GM12864 (cell line): ENCODE measurements around the gene HOXB4.
"Not testable (repeated sequence)": the region's sequence is repeated elsewhere in the genome, so short reads cannot be mapped to it uniquely, and the experiment has no call there.

Experiments
- DNase-seq: peaks from one replicate; pipeline ENCODE4 v3.0.0-alpha.2; 2011; ENCODE audit warnings: low read depth
- H3K4me3 ChIP-seq: 2 replicates; pipeline ENCODE4 v1.5.1; 2011; ENCODE audit warnings: mild to moderate bottlenecking, low read depth, low read length, control low read depth
- TF ChIP-seq, protein P1 (sequence below): IDR thresholded peaks from 2 replicates; pipeline ENCODE4 v1.5.1; 2011; ENCODE audit warnings: low read depth, mild to moderate bottlenecking, moderate library complexity, low read length, control low read depth, inconsistent platforms; ENCODE audit errors: missing control alignments

The HOXB4 gene

DNA sequence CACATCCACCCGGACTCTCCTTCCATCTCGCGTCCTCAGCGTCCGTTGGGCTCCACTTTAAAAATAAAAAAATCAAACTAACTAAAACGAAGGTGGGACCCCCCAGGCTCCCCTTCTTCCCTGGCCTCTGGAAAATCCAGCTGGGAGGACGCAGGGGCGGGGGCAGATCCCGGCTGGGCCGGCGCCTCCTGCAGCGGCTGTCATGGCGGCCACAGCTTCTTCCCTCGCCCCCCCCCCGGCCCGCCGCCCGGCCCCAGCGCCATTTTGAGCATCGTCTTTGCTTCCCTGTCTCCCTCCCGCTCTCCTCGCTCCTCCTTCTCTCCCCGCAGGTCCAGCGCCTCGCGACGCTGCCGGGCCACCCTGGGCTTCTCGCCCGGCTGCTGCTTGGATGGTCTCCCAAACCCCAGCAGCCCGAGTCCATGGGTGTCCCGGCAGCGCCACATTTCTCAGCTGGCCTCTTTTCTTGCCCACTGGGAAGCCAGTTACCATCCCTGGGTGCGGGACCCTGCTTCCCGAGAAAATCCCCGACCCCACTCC is 36.5 kb downstream of the HOXB4 start:
- TF ChIP-seq, protein P1, sequence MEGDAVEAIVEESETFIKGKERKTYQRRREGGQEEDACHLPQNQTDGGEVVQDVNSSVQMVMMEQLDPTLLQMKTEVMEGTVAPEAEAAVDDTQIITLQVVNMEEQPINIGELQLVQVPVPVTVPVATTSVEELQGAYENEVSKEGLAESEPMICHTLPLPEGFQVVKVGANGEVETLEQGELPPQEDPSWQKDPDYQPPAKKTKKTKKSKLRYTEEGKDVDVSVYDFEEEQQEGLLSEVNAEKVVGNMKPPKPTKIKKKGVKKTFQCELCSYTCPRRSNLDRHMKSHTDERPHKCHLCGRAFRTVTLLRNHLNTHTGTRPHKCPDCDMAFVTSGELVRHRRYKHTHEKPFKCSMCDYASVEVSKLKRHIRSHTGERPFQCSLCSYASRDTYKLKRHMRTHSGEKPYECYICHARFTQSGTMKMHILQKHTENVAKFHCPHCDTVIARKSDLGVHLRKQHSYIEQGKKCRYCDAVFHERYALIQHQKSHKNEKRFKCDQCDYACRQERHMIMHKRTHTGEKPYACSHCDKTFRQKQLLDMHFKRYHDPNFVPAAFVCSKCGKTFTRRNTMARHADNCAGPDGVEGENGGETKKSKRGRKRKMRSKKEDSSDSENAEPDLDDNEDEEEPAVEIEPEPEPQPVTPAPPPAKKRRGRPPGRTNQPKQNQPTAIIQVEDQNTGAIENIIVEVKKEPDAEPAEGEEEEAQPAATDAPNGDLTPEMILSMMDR = no peak
- DNase-seq = no peak
- no peak overlapping the region for H3K4me3 ChIP-seq

DNA sequence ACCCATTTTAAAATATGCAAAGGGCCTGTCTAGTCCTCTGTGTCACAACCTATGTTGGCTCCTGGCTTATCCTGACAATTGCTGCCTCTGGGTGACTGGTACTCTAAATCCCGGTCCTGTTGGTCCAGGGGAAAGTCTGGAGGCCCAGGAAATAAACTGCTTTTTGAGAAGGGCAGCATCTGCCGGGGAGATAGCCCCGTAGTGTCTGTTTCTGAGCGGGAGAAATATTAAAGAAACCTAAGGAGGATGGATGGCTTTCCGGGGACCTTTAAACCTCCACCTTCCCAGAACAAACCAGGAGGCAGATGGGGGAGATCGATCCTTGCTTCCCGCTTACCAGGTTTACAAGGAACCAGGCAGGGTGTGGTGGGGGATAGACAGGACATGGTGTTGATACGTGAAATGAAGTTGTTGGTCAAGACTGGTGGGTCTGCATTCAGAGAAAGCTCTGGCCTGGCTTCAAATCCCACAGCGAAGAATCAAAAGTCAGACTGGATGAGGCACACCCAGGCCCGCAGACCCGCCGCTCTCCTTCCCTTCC is 37.0 kb downstream of the HOXB4 start:
- DNase-seq = no peak
- no peak overlapping the region for H3K4me3 ChIP-seq

DNA sequence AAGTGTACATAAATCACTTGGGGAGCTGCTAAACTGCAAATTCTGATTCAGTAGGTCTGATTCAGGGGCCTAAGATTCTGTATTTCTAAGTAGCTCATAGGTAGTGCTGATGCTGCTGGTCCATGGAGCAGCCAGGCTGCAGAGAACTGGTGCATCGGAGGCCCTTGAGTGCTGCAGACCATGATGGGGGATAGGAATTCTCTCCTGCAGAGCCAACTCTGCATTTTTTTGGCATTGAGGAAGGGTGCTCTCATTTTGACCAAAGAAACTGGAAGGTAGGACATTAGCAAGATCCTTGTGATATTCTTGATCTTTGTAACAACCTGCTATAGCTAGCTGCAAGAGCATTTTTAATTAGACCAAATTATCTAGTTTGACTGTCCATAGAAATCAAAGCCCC is 37.9 kb downstream of the HOXB4 start:
- TF ChIP-seq, protein P1 = no peak
- no peak for DNase-seq
- no peak overlapping the region for H3K4me3 ChIP-seq

More for the DNA sequence above, 37.0 kb downstream of the HOXB4 start:
- TF ChIP-seq, protein P1 = no peak

DNA sequence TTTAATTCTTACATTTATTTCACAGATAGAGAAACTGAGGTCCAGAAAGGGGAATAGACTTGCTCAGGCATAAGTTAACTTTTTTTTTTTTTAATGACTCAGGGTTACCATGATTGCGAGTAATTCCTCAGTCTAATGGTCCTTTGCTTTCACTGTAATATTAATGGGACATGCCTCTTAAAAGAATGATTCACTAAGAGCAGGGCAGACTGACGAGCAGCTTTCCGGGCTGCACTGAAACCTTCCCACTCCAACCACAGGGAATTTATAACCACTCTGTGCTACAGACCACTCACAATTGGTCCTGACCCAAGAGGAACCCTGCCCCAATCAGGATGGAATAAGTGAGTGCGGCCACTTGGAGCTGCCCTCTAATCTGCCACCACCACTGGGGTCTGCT is 39.0 kb downstream of the HOXB4 start:
- TF ChIP-seq, protein P1 = no peak
- DNase-seq = no peak
- no peak overlapping the region for H3K4me3 ChIP-seq

DNA sequence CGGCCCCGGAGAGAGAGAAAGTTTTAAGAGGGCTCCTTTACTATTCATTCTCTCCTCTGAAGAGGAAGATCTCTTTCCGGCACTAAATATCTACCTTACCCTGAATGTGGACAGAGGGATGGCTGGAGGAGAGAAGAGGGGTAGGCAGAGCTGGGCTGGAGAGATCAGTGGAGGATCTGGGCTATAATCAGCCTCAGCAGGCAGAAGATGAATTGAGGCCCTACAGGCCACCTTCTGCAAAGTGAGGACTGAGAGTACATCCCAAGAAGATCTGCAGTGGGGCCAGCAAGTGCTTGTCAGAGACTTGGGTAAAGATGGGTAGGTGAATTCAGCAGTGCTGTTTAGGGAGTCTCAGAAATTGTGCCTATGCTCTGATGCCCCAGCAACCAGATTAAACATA is 40.8 kb downstream of the HOXB4 start:
- no peak overlapping the region for H3K4me3 ChIP-seq
- TF ChIP-seq, protein P1 = no peak
- no peak for DNase-seq

- DNase-seq, H3K4me3 ChIP-seq: not testable (repeated sequence)
These were observed 42.2 kb downstream of the HOXB4 start for GRCh38 chr17:48535793-48536559.

DNA sequence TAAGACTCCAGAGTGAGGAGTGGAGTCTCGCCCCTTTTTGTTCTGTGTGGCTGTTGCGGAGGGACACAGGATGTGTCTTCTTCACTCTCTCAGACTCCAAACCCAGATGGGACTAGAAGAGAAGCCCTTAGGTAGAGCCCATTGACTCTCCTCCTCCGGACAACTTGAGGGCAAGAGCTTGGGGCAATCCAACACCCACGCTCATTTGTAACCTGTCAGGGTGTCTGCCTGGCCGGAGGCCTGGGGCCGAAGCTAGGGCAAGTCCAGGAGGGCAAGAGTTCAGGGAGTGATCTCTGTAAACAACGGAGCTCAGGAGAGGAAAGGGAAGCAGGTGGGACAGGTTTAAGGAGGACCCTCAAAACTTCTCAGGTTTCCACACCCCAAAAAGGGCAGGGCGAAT is 45.9 kb downstream of the HOXB4 start:
- no peak overlapping the region for H3K4me3 ChIP-seq
- DNase-seq = no peak
- TF ChIP-seq, protein P1 = no peak
